Eye (tissue), 1 donor: ENCODE data around the gene CORO2B.
A peak's percentile ranks its signal among the peaks of the same experiment; 100 is the strongest.

ENCODE experiments used
- DNase-seq: peaks from one replicate; pipeline ENCODE4 v3.0.0-alpha.2; 2015

CORO2B gene

DNA sequence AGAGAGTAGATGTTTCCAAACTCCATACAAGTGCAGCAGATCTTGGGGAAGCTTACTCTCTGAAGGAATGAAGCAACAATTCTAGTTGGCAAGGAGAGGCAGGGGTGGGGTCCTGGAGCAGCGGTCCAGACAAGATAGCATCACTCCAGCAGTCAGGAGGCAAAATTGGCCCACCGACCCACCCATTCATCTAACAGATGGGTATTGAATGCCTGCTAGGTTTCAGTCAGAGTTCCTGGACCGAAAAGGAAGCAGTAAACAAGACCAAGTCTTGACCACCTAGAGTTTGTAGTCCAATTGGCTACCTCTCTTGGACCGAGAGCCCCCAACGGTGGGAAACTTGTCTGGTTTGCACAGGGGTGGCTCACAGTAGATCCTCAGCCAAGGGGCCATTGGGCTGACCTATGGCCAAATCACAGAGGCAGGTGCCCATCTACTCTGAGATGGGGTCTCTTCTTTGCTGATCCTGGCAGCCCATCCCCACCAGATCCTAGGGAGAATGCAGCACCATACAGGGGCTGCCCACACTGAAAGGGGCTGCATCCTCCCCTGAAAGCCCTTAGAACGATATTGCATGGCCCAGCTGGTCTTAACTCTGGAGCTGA, 74.3 kb downstream of the CORO2B start:
- DNase-seq = no peak

GRCh38 chr15:68653801-68654200, 75.0 kb downstream of the CORO2B start:
- DNase-seq = no peak

DNA sequence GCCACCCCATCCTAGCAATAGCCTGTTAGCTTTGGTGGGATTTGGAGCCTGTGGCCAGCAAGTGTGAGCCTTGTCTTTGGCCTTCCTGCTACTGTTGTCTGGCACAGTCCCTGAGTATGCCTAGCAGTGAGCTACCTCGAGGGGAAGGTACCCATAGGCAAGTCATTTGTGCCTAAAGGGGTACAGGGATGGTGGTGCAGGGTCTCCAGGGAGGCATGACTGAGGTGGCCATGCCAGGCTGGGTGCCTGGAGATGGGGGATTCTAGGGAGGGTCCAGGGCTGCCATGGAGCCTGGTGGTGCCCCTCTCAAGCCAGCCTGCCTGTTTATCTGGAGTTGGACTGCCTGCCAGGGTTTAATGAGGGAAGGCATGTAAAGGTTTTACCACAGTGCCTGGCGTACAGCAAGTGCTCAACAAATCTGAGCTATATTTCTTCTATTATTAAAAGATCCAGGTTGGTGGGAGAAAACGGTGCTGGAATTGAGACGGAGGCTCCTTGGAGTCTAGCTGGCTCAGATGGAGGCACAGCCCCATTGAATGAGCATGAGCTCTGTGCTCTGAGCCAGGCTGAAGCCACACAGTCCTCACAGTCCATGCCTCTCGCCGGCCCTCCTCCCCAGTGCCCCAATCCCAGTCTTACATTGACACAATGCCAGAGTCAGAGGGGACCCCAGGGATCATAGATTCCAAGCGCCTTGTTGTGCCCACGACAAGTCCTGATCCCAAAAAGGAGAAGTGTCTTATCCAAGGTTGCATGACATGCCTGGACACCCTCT, 76.2 kb downstream of the CORO2B start:
- no peak for DNase-seq

GRCh38 chr15:68655686-68656437, 77.1 kb downstream of the CORO2B start:
- DNase-seq = no peak

DNA sequence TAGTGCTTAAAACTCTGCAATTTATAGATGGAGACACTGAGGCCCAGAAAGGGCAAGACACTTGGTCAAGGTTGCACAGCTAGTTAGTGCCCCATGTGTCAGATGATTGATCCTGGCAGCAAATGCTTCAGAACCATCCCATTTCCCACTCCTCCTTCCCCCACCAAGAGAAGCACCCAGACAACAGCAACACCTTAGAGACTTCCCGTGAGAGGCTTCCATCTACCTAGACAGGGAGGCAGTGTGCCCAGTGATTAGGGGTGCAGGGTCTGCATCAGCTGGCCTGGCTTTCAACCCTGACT, 77.6 kb downstream of the CORO2B start:
- DNase-seq = no peak

- peak; percentile 75 for DNase-seq
Observed at GRCh38 chr15:68658151-68658550, 79.4 kb downstream of the CORO2B start.

DNA sequence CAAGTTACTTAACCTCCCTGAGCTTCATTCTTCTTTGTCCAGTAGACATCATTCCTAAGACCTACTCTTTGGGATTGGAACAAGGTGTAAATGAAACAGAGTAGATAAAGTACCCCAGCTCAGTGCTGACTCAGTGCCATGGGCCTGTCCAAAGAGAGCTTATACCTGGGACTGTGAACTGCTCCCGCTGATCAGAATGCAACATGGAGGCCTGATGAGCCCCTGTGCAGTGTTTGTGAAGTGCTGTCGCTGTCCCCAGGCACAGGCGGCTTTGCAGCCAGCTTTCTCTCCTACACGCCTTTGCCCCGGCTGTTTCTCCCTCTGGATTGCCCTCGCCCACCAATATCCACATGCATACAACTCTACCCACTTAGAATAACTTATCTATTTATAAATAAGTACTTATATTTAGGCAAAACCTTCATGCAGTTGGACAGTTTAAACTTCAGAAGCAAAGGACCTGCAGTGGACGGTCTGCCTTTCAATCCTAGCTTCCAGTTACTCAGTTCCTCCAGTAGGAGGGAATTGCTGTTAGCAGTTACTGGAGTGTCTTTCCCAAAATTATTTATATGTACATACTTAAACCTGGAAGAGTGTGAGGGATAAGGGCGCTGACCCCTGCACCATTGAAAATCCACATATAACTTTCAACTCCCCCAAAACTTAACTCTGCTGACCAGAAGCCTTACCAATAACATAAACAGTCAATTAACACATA, 80.0 kb downstream of the CORO2B start:
- DNase-seq = no peak

DNA sequence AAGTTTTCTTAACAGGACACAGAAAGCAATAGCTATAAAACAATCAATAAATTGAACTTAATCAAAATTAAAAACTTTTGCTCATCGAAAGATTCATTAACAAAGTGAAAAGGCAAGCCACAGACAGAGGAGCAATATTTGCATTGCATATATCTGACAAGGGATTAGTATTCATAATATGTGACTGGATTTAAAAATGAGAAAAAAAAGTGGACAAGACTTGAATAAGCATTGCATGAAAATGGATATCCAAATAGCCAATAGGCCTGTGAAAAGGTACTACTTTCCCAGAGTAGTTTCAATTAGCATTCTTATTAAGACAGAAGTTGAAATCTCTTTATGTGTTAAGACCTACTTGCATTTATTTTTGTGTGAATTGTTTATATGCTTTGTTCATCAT, 84.7 kb downstream of the CORO2B start:
- DNase-seq = no peak

GRCh38 chr15:68666120-68666811, 87.5 kb downstream of the CORO2B start:
- peak; percentile 54 for DNase-seq

- no peak for DNase-seq
Observed at GRCh38 chr15:68666812-68667450, 88.1 kb downstream of the CORO2B start.

DNA sequence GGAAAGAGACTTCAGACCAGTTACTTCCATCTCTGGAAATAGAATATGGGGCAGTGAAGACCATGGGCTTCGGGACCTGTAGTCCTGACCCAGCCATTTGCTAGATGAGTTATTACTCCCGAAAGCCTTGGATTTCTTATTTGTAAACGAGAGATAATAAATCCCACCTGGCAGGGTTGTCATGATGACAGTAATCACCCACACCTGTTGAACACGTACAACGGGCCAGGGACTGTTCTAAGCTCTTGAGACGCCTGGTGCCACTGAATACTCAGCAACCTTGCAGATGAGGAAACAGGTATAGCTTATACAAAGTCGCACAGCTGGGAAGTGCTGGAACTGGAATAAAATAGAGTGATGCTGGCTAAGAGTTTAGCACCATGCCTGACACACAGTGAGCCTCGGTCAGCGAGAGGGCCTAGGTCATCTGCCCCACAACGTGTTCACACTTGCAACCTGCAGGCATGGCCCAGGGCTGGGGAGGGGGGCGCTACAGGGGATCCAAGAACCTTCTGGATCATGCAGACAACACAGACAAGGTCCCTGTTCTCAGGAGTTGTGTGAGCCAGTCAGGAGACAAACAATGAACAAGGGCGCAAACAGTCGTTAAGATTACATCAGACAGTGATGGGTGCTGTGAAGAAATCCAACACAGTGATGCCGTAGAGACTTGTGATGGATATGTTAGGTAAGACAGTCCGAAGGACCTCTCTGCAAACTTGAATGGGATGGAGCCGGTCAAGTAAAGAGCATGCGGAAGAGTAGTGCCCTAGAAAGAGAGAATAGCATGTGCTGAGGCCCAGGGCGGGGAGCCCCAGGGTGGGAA, 89.2 kb downstream of the CORO2B start:
- no peak for DNase-seq

DNA sequence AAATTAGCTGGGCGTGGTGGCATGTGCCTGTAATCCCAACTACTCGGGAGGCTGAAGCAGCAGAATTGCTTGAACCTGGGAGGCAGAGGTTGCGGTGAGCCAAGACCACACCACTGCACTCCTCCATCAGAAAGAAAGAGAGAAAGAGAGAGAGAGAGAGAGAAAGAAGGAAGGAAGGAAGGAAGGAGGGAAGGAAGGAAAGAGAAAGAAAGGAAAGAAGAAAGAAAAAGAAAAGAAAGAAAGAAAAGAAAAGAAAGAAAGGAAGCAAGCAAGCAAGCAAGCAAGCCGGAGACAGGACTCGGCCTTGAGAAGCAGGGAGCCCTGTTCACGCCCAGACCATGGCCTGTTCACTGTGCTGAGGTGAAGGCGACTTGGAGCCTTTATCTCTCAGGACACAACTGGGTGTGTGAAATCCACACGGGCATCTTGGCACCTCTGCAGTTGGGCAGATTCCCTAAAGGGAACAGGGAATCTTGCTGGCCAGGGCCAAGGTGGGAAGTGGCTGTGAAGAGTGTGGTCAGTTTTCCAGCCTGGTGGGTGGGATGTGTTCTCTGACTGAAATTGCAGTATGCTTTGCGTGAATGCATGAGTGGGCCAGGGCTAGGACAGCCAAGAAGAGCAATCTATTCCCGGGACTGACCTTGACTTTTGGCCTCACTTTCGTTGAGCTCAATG, 90.3 kb downstream of the CORO2B start:
- no peak for DNase-seq

GRCh38 chr15:68672251-68672650, 93.5 kb downstream of the CORO2B start:
- no peak for DNase-seq

GRCh38 chr15:68672781-68673205, 94.0 kb downstream of the CORO2B start:
- peak; percentile 52 for DNase-seq

- DNase-seq = peak; percentile 95
Observed at GRCh38 chr15:68674975-68675374, 96.2 kb downstream of the CORO2B start.

DNA sequence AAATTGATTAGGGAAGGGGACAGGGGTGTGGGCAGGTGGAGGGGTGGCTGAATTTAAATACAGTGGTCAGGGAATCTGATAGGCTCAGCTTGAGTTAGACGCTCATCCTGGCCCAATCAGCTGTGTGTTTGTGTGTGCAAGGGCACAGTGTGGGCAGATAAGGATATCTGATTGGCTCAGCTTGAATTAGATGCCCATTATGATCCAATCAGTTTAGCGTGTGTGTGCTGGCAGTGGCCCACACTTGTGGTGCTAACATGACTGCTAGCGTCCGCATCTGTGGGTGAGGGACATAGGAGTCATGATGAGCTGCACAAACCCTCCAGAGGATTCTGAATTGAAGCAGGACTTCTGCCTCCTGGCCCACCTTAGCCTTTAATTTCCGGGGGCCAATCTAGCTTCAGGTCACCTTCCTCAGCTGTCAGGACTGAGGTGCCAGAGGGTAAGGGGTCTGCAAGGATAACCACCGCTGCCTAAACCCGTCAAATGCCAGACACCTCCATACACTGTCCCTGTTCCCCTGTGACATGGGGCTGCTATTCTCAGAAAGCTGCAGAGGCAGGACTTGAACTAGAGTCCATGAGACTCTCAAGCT, 97.3 kb downstream of the CORO2B start:
- DNase-seq = no peak

GRCh38 chr15:68676926-68677325, 98.1 kb downstream of the CORO2B start:
- DNase-seq = no peak

GRCh38 chr15:68677996-68678395, 99.2 kb downstream of the CORO2B start:
- no peak for DNase-seq

- no peak for DNase-seq
Observed at GRCh38 chr15:68678746-68679145, 100.0 kb downstream of the CORO2B start.

DNA sequence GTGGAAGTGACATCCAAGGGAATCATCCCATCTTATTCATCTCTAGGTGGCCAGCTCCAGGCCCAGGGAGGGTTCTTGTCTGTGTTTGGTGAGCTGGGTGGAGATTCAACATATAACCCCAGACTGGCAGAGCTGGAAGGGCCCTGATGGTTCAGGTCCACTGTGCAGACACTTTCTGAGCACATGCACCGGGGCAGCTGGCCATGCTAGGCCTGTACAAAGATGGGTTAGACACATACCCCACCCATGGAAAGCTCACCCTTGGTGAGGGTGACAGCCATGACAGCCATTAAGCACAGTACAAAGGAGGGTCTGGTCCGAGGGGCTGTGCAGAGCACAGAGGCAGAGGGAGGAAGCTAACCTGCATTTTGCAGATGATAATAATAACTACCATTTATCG, 100.4 kb downstream of the CORO2B start:
- DNase-seq = no peak
